Activated CD4-positive, alpha-beta T cell treated with anti-CD3 and anti-CD28 coated beads, Interleukin-2, amount 50 U/mL, for 1 hour (primary cell): Measurements from ENCODE around the gene ERBB4.

Experiments used
- DNase-seq: peaks from one replicate; pipeline ENCODE4 v3.0.0-alpha.2; 2020

Gene ERBB4

GRCh38 chr2:211367711-211368110 is 1170.9 kb downstream of the ERBB4 start:
- DNase-seq: no peak

GRCh38 chr2:211367293-211367692 is 1171.3 kb downstream of the ERBB4 start:
- DNase-seq: no peak

- no peak for DNase-seq
Measured at GRCh38 chr2:211364911-211365310, 1173.7 kb downstream of the ERBB4 start.

GRCh38 chr2:211361383-211361782 is 1177.2 kb downstream of the ERBB4 start:
- DNase-seq: no peak

GRCh38 chr2:211359347-211359746 is 1179.3 kb downstream of the ERBB4 start:
- no peak for DNase-seq

GRCh38 chr2:211358504-211358903 is 1180.1 kb downstream of the ERBB4 start:
- no peak for DNase-seq

- DNase-seq: no peak
Measured at GRCh38 chr2:211354481-211354880, 1184.1 kb downstream of the ERBB4 start.

GRCh38 chr2:211351987-211352386 is 1186.6 kb downstream of the ERBB4 start:
- DNase-seq: no peak

GRCh38 chr2:211349031-211349430 is 1189.6 kb downstream of the ERBB4 start:
- no peak for DNase-seq

GRCh38 chr2:211347328-211347727 is 1191.3 kb downstream of the ERBB4 start:
- no peak for DNase-seq

- DNase-seq: no peak
Measured at GRCh38 chr2:211344289-211344688, 1194.3 kb downstream of the ERBB4 start.

- no peak for DNase-seq
Measured at GRCh38 chr2:211333377-211333776, 1205.2 kb downstream of the ERBB4 start.

- no peak for DNase-seq
Measured at GRCh38 chr2:211331736-211332135, 1206.9 kb downstream of the ERBB4 start.

- DNase-seq: no peak
Measured at GRCh38 chr2:211329882-211330281, 1208.7 kb downstream of the ERBB4 start.

- no peak for DNase-seq
Measured at GRCh38 chr2:211329421-211329820, 1209.2 kb downstream of the ERBB4 start.

GRCh38 chr2:211328126-211328525 is 1210.5 kb downstream of the ERBB4 start:
- no peak for DNase-seq
